Measurements from ENCODE around the gene TENT4A. TPM values are rescaled to one million over a fixed set of nuclear protein-coding genes. Genes with fewer than 3 reads are reported as not detected.

TENT4A gene
- total RNA-seq, 1 experiment from 2014 or later, result 29.6 TPM

GRCh38 chr5:6686501-6686900 lies 26.7 kb upstream of the TENT4A start:
- CTCF ChIA-PET, result no interaction called here

GRCh38 chr5:6686915-6687409 lies 26.3 kb upstream of the TENT4A start:
- Histone ChIP-seq H3K27ac (ENCODE audit: low read length) (no peak overlapping the region), H3K4me1 (ENCODE audit: control insufficient read depth, insufficient read depth, low read length) (no peaks in the 10 kb centered on the region), H3K9me3 (ENCODE audit: control insufficient read depth, insufficient read depth, low read depth, low read length) (no peaks in the 10 kb centered on the region), H3K36me3 (ENCODE audit: control insufficient read depth, insufficient read depth, low read length) (no peaks in the 10 kb centered on the region), H3K27me3 (ENCODE audit: control insufficient read depth, insufficient read depth, low read length) (peaks cover 18% of the 10 kb centered on the region), H3K4me3 (ENCODE audit: low read depth in 2 of 2, low read length in 2 of 2) (no peak overlapping the region; a peak in 1 of 4 replicates)
- no peak for TF ChIP-seq TCF7L2 (IDR thresholded peaks at IDR 0.05; ENCODE audit: low read depth, low read length)
- TF ChIP-seq SIN3A (IDR thresholded peaks at IDR 0.05; ENCODE audit: borderline replicate concordance, insufficient read depth, low read depth, low read length), result no peak
- TF ChIP-seq REST (IDR thresholded peaks at IDR 0.05; ENCODE audit: insufficient read depth in 1 of 2, low read depth in 2 of 2, low read length in 1 of 2), result peak; percentile 88 to 92
- DNase-seq (ENCODE audit: low read depth, low spot score) (no peak), ATAC-seq (no peak)
- in situ Hi-C loops (cut with HindIII; ENCODE audit: low pct_unique_long_range_greater_than_20kb, low sequenced_read_pairs) (no loop called here), intact Hi-C loops (cut with micrococcal nuclease; ENCODE audit: unreplicated experiment) (no loop called here)
- POLR2A ChIA-PET, result no interaction called here
- CTCF ChIA-PET, result no interaction called here
- BruUV-seq (replicated peaks), result no TSS peak

More at GRCh38 chr5:6686501-6686900, 26.7 kb upstream of the TENT4A start:
- no TSS peak for BruUV-seq (replicated peaks)
- Histone ChIP-seq H3K9me3 (ENCODE audit: control insufficient read depth, insufficient read depth, low read depth, low read length) (no peaks in the 10 kb centered on the region), H3K27me3 (ENCODE audit: control insufficient read depth, insufficient read depth, low read length) (peaks cover 17% of the 10 kb centered on the region), H3K36me3 (ENCODE audit: control insufficient read depth, insufficient read depth, low read length) (no peaks in the 10 kb centered on the region), H3K27ac (ENCODE audit: low read length) (no peak overlapping the region), H3K4me1 (ENCODE audit: control insufficient read depth, insufficient read depth, low read length) (no peaks in the 10 kb centered on the region), H3K4me3 (ENCODE audit: low read depth in 2 of 2, low read length in 2 of 2) (no peak overlapping the region)
- in situ Hi-C loops (cut with HindIII; ENCODE audit: low pct_unique_long_range_greater_than_20kb, low sequenced_read_pairs), result no loop called here
- ATAC-seq, result no peak
- TF ChIP-seq REST (IDR thresholded peaks at IDR 0.05; ENCODE audit: insufficient read depth in 1 of 2, low read depth in 2 of 2, low read length in 1 of 2) (no peak), SIN3A (IDR thresholded peaks at IDR 0.05; ENCODE audit: borderline replicate concordance, insufficient read depth, low read depth, low read length) (no peak)
- intact Hi-C loops (cut with micrococcal nuclease; ENCODE audit: unreplicated experiment), result no loop called here
- no peak for DNase-seq (ENCODE audit: low read depth, low spot score)
- POLR2A ChIA-PET, result no interaction called here

- ATAC-seq, result no peak
- DNase-seq (ENCODE audit: low read depth, low spot score), result no peak
- intact Hi-C loops (cut with micrococcal nuclease; ENCODE audit: unreplicated experiment), result no loop called here
- BruUV-seq (replicated peaks), result no TSS peak
- H3K9me3 ChIP-seq (ENCODE audit: control insufficient read depth, insufficient read depth, low read depth, low read length), result no peaks in the 10 kb centered on the region
- H3K4me1 ChIP-seq (ENCODE audit: control insufficient read depth, insufficient read depth, low read length), result no peaks in the 10 kb centered on the region
- no peaks in the 10 kb centered on the region for H3K36me3 ChIP-seq (ENCODE audit: control insufficient read depth, insufficient read depth, low read length)
- peaks cover 18% of the 10 kb centered on the region for H3K27me3 ChIP-seq (ENCODE audit: control insufficient read depth, insufficient read depth, low read length)
- in situ Hi-C loops (cut with HindIII; ENCODE audit: low pct_unique_long_range_greater_than_20kb, low sequenced_read_pairs), result no loop called here
- TF ChIP-seq REST (IDR thresholded peaks at IDR 0.05; ENCODE audit: insufficient read depth in 1 of 2, low read depth in 2 of 2, low read length in 1 of 2), result no peak
- no peak for TF ChIP-seq TCF7L2 (IDR thresholded peaks at IDR 0.05; ENCODE audit: low read depth, low read length)
- no peak for TF ChIP-seq CTCF (IDR thresholded peaks at IDR 0.05)
- no peak for TF ChIP-seq POLR2AphosphoS5 (IDR thresholded peaks at IDR 0.05; ENCODE audit: low read depth, low read length)
- no peak for TF ChIP-seq SIN3A (IDR thresholded peaks at IDR 0.05; ENCODE audit: borderline replicate concordance, insufficient read depth, low read depth, low read length)
- H3K27ac ChIP-seq (ENCODE audit: low read length), result no peak overlapping the region
- no peak overlapping the region for H3K4me3 ChIP-seq (ENCODE audit: low read depth in 2 of 2, low read length in 2 of 2)
- ChIA-PET CTCF (interaction anchor here (0.7 kb wide), 1 partner anchor 46 kb away, joined by 7 read pairs; no protein-coding TSS in a partner anchor), POLR2A (no interaction called here)
Observed at GRCh38 chr5:6687505-6687904, 25.7 kb upstream of the TENT4A start.
